Naive thymus-derived CD4-positive, alpha-beta T cell (primary cell): ENCODE measurements around the gene LRMDA. TPM values are rescaled to one million over a fixed set of nuclear protein-coding genes. Genes with fewer than 3 reads are reported as not detected.

Experiments used
- ATAC-seq: fragments of 150-1000 bp; cut with Tn5 transposase; 2 replicates; pipeline ENCODE4 v1.10.0; 2021; ENCODE audit warnings: mild to moderate bottlenecking, moderate library complexity
- CTCF ChIA-PET: fragments of 350-600 bp; sonication (Branson Sonifier 250); formaldehyde crosslinking; loops from one replicate; lab custom pipeline; 2021; ENCODE audit warnings: antibody characterized with exemption; lab: Charles Lee
- POLR2A ChIA-PET: fragments of 350-600 bp; sonication (Branson Sonifier 250); formaldehyde crosslinking; loops from one replicate; lab custom pipeline; 2021; ENCODE audit warnings: antibody characterized with exemption, inconsistent platforms; lab: Charles Lee
- DNase-seq, 9 donors: peaks; one replicate each; pipeline versions ENCODE4 v3.0.0 to v3.0.0-alpha.2; 2020 to 2022; ENCODE audit warnings: mixed read lengths in 1 of 9
- H3K27ac ChIP-seq: one replicate; pipeline ENCODE4 v1.7.0; 2013; ENCODE audit warnings: mild to moderate bottlenecking, low read depth, low read length, moderate library complexity
- H3K27me3 ChIP-seq, 2 donors: one replicate each; pipeline ENCODE4 v1.7.0; 2013; ENCODE audit warnings: low read length in 2 of 2, mild to moderate bottlenecking in 2 of 2, moderate library complexity in 2 of 2; ENCODE audit not compliant: control insufficient read depth in 2 of 2, insufficient read depth in 2 of 2
- H3K36me3 ChIP-seq, 3 experiments: 1 replicate in 2 of 3; 2 replicates in 1 of 3; pipeline ENCODE4 v1.7.0; 2013; ENCODE audit warnings: low read length in 3 of 3, mild to moderate bottlenecking in 3 of 3, moderate library complexity in 1 of 3; ENCODE audit not compliant: insufficient read depth in 3 of 3, control insufficient read depth in 2 of 3
- H3K4me1 ChIP-seq, 2 donors: one replicate each; pipeline ENCODE4 v1.7.0; 2013; ENCODE audit warnings: low read length in 2 of 2, mild to moderate bottlenecking in 2 of 2, moderate library complexity in 1 of 2; ENCODE audit not compliant: control insufficient read depth in 2 of 2, insufficient read depth in 2 of 2
- H3K4me3 ChIP-seq: 2 replicates; pipeline ENCODE4 v1.7.0; 2013; ENCODE audit warnings: mild to moderate bottlenecking, low read length
- H3K9me3 ChIP-seq, 3 experiments: 1 replicate in 2 of 3; 2 replicates in 1 of 3; pipeline ENCODE4 v1.7.0; 2013; ENCODE audit warnings: low read length in 3 of 3; ENCODE audit not compliant: control insufficient read depth in 2 of 3
- H3K27ac Mint-ChIP-seq, 9 donors: one replicate each; pipeline ENCODE4 v1.8.0; 2020 to 2022; ENCODE audit warnings: mixed read lengths in 9 of 9, mild to moderate bottlenecking in 8 of 9, moderate library complexity in 5 of 9, inconsistent platforms in 2 of 9
- H3K27me3 Mint-ChIP-seq, 5 donors: one replicate each; pipeline ENCODE4 v1.8.0; 2021 to 2022; ENCODE audit warnings: mixed read lengths in 5 of 5, mild to moderate bottlenecking in 1 of 5
- H3K36me3 Mint-ChIP-seq, 5 donors: one replicate each; pipeline ENCODE4 v1.8.0; 2020 to 2022; ENCODE audit warnings: mixed read lengths in 5 of 5, mild to moderate bottlenecking in 3 of 5, inconsistent platforms in 1 of 5
- H3K4me1 Mint-ChIP-seq, 7 donors: one replicate each; pipeline ENCODE4 v1.8.0; 2020 to 2022; ENCODE audit warnings: mixed read lengths in 7 of 7, mild to moderate bottlenecking in 3 of 7, inconsistent platforms in 1 of 7
- H3K4me3 Mint-ChIP-seq, 10 donors: one replicate each; pipeline ENCODE4 v1.8.0; 2020 to 2022; ENCODE audit warnings: mild to moderate bottlenecking in 10 of 10, mixed read lengths in 10 of 10, moderate library complexity in 6 of 10, inconsistent platforms in 2 of 10
- H3K9me3 Mint-ChIP-seq, 11 donors: one replicate each; pipeline ENCODE4 v1.8.0; 2020 to 2022; ENCODE audit warnings: mixed read lengths in 11 of 11, mild to moderate bottlenecking in 4 of 11, inconsistent platforms in 1 of 11, moderate library complexity in 1 of 11
- intact Hi-C, 2 donors: fragments of 100-400 bp; cut with micrococcal nuclease; formaldehyde crosslinking; loops; one replicate each; pipeline ENCODE4 v1.15.1; 2023
- polyA plus RNA-seq, 2 donors: library from polyadenylated mRNA; unstranded; fragments of 300-500 nt; fragmentation: Illumina TruSeq; gene quantifications; one replicate each; pipeline ENCODE4 v1.2.3, GENCODE V29; 2021
- total RNA-seq, 6 experiments: library from RNA in 5 of 6; stranded (reverse) in 5 of 6; gene quantifications; 1 replicate in 5 of 6; 2 replicates in 1 of 6; pipeline ENCODE4 v1.2.3 and lab custom pipeline; 2021 to 2026

The LRMDA gene
- total and polyA plus RNA-seq, 7 experiments from 2014 or later, result 0.57 to 14.9 (median 3.0) TPM; not detected in 4

DNA sequence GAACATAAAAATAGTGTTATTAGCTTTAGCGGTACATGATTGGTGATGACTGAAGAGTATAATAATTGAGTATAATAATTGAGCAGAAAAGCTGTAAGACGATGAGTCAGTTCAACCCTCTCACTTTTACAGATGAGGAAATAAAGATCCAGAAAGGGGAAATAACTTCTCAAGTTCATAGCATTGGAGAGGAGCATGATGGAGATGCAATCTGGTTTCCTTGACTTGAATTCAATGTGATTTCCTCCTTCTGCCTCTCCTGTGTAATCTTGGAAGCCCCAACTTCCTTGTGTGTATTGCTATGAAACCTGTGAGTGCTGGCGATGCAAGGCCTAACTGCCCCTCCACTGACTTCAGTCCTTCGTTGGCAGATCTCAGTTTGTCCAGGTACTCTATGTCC, 265.1 kb downstream of the LRMDA start:
- Histone ChIP-seq H3K27ac (no peak overlapping the region), H3K36me3 (no peaks in the 10 kb centered on the region), H3K9me3 (no peaks in the 10 kb centered on the region), H3K4me1 (no peaks in the 10 kb centered on the region), H3K27me3 (no peaks in the 10 kb centered on the region), H3K4me3 (no peak overlapping the region)
- peaks cover 0 to 3% (median 0%) of the 10 kb centered on the region in 5 donors for H3K36me3 Mint-ChIP-seq
- DNase-seq (no peak), ATAC-seq (peak; percentile 57)
- no peaks in the 10 kb centered on the region for H3K4me1 Mint-ChIP-seq
- H3K4me3 Mint-ChIP-seq, result no peak overlapping the region
- H3K27me3 Mint-ChIP-seq, result peaks cover 0 to 22% (median 15%) of the 10 kb centered on the region in 5 donors
- peaks cover 0 to 4% (median 2%) of the 10 kb centered on the region in 11 donors for H3K9me3 Mint-ChIP-seq
- ChIA-PET POLR2A (no interaction called here), CTCF (no interaction called here)
- intact Hi-C loops, result no loop called here
- H3K27ac Mint-ChIP-seq, result no peak overlapping the region

- H3K36me3 Mint-ChIP-seq, result peaks cover 0 to 3% (median 0%) of the 10 kb centered on the region in 5 donors
- H3K36me3 ChIP-seq, result no peaks in the 10 kb centered on the region
- H3K4me3 ChIP-seq, result no peak overlapping the region
- H3K4me1 ChIP-seq, result no peaks in the 10 kb centered on the region
- no peaks in the 10 kb centered on the region for H3K27me3 ChIP-seq
- ChIA-PET POLR2A (no interaction called here), CTCF (no interaction called here)
- DNase-seq (no peak), ATAC-seq (no peak)
- peaks cover 6 to 24% (median 11%) of the 10 kb centered on the region in 5 donors for H3K27me3 Mint-ChIP-seq
- H3K4me1 Mint-ChIP-seq, result peaks cover 0 to under 1% (median 0%) of the 10 kb centered on the region in 7 donors
- intact Hi-C loops, result no loop called here
- H3K4me3 Mint-ChIP-seq, result no peak overlapping the region
- H3K27ac ChIP-seq, result no peak overlapping the region
- H3K9me3 Mint-ChIP-seq, result peaks cover 0 to 7% (median 2%) of the 10 kb centered on the region in 11 donors
- no peak overlapping the region for H3K27ac Mint-ChIP-seq
- no peaks in the 10 kb centered on the region for H3K9me3 ChIP-seq
Observed at GRCh38 chr10:75703191-75703854, 271.9 kb downstream of the LRMDA start.

- POLR2A ChIA-PET, result no interaction called here
- Mint-ChIP-seq H3K27me3 (peaks cover 8 to 27% (median 23%) of the 10 kb centered on the region in 5 donors), H3K36me3 (no peaks in the 10 kb centered on the region), H3K27ac (no peak overlapping the region), H3K4me3 (no peak overlapping the region), H3K9me3 (peaks cover 0 to 4% (median 0%) of the 10 kb centered on the region in 11 donors), H3K4me1 (peaks cover 0 to 2% (median 0%) of the 10 kb centered on the region in 7 donors)
- no peak for ATAC-seq
- Histone ChIP-seq H3K27ac (no peak overlapping the region), H3K9me3 (no peaks in the 10 kb centered on the region), H3K4me1 (no peaks in the 10 kb centered on the region), H3K36me3 (no peaks in the 10 kb centered on the region), H3K4me3 (no peak overlapping the region), H3K27me3 (no peaks in the 10 kb centered on the region)
- no peak for DNase-seq
- CTCF ChIA-PET, result no interaction called here
- intact Hi-C loops, result no loop called here
Observed at GRCh38 chr10:75705426-75705825, 274.0 kb downstream of the LRMDA start.

GRCh38 chr10:75707080-75707840, 275.8 kb downstream of the LRMDA start:
- Mint-ChIP-seq H3K4me3 (no peak overlapping the region), H3K27ac (no peak overlapping the region), H3K36me3 (no peaks in the 10 kb centered on the region), H3K27me3 (peaks cover 8 to 40% (median 25%) of the 10 kb centered on the region in 5 donors), H3K9me3 (peaks cover 0 to 4% (median 0%) of the 10 kb centered on the region in 11 donors), H3K4me1 (peaks cover 0 to 2% (median 0%) of the 10 kb centered on the region in 7 donors)
- Histone ChIP-seq H3K9me3 (no peaks in the 10 kb centered on the region), H3K4me1 (no peaks in the 10 kb centered on the region), H3K27me3 (no peaks in the 10 kb centered on the region), H3K36me3 (no peaks in the 10 kb centered on the region), H3K4me3 (no peak overlapping the region), H3K27ac (no peak overlapping the region)
- DNase-seq (no peak), ATAC-seq (no peak)
- intact Hi-C loops, result no loop called here
- POLR2A ChIA-PET, result no interaction called here
- CTCF ChIA-PET, result no interaction called here

DNA sequence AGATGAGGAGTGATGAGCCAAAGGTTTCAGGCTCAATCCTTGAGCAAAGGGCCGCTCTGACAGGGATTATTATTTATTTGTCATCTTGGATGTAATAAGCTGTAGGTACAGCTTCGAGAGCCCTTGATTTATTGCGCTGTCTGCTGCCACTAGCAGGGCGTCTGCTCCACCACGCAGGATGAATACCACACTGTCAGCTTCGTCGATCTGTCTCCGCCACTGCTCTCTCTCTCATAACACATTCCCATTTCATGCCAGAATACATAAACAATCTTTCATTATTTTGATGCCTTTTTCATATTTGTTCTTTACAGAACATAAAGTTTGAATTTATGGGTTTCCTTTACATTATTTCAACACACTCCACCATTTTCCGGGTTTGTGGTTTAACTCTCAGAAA, 276.6 kb downstream of the LRMDA start:
- no peaks in the 10 kb centered on the region for H3K36me3 Mint-ChIP-seq
- peaks cover 0 to 4% (median 0%) of the 10 kb centered on the region in 11 donors for H3K9me3 Mint-ChIP-seq
- no peak for DNase-seq
- POLR2A ChIA-PET, result no interaction called here
- intact Hi-C loops, result no loop called here
- Histone ChIP-seq H3K36me3 (no peaks in the 10 kb centered on the region), H3K4me1 (no peaks in the 10 kb centered on the region), H3K4me3 (no peak overlapping the region), H3K27ac (no peak overlapping the region), H3K27me3 (no peaks in the 10 kb centered on the region), H3K9me3 (no peaks in the 10 kb centered on the region)
- H3K4me3 Mint-ChIP-seq, result no peak overlapping the region
- peaks cover 0 to 2% (median 0%) of the 10 kb centered on the region in 7 donors for H3K4me1 Mint-ChIP-seq
- H3K27me3 Mint-ChIP-seq, result peaks cover 11 to 41% (median 32%) of the 10 kb centered on the region in 5 donors
- ATAC-seq, result no peak
- CTCF ChIA-PET, result no interaction called here
- no peak overlapping the region for H3K27ac Mint-ChIP-seq

- Mint-ChIP-seq H3K36me3 (no peaks in the 10 kb centered on the region), H3K4me3 (no peak overlapping the region), H3K27ac (no peak overlapping the region), H3K9me3 (peaks cover 0 to 4% (median 0%) of the 10 kb centered on the region in 11 donors), H3K27me3 (peaks cover 15 to 50% (median 39%) of the 10 kb centered on the region in 5 donors), H3K4me1 (peaks cover 0 to 2% (median 0%) of the 10 kb centered on the region in 7 donors)
- no peaks in the 10 kb centered on the region for H3K4me1 ChIP-seq
- CTCF ChIA-PET, result no interaction called here
- intact Hi-C loops, result no loop called here
- H3K36me3 ChIP-seq, result no peaks in the 10 kb centered on the region
- H3K27me3 ChIP-seq, result no peaks in the 10 kb centered on the region
- H3K27ac ChIP-seq, result no peak overlapping the region
- POLR2A ChIA-PET, result no interaction called here
- no peaks in the 10 kb centered on the region for H3K9me3 ChIP-seq
- H3K4me3 ChIP-seq, result no peak overlapping the region
- no peak for DNase-seq
- no peak for ATAC-seq
Observed at GRCh38 chr10:75709245-75709644, 277.8 kb downstream of the LRMDA start.
